ENCODE data around the gene HHAT.

Gene HHAT

GRCh38 chr1:210440081-210440480 is 111.4 kb downstream of the HHAT start:
- DNase-seq (ENCODE audit: low spot score) = no peak

- DNase-seq (ENCODE audit: low spot score) = no peak
These were observed 112.3 kb downstream of the HHAT start for GRCh38 chr1:210441028-210441427.

GRCh38 chr1:210445485-210445884 is 116.8 kb downstream of the HHAT start:
- DNase-seq (ENCODE audit: low spot score) = no peak

- no peak for DNase-seq (ENCODE audit: low spot score)
These were observed 117.2 kb downstream of the HHAT start for GRCh38 chr1:210445931-210446330.

- no peak for DNase-seq (ENCODE audit: low spot score)
These were observed 117.8 kb downstream of the HHAT start for GRCh38 chr1:210446479-210446878.

- DNase-seq (ENCODE audit: low spot score) = no peak
These were observed 118.9 kb downstream of the HHAT start for GRCh38 chr1:210447456-210448057.

GRCh38 chr1:210448297-210448892 is 119.7 kb downstream of the HHAT start:
- DNase-seq (ENCODE audit: low spot score) = peak; percentile 63

- DNase-seq (ENCODE audit: low spot score) = no peak
These were observed 127.3 kb downstream of the HHAT start for GRCh38 chr1:210455840-210456603.

- no peak for DNase-seq (ENCODE audit: low spot score)
These were observed 128.1 kb downstream of the HHAT start for GRCh38 chr1:210456731-210457255.

- no peak for DNase-seq (ENCODE audit: low spot score)
These were observed 128.9 kb downstream of the HHAT start for GRCh38 chr1:210457568-210457967.

GRCh38 chr1:210464519-210465039 is 135.9 kb downstream of the HHAT start:
- no peak for DNase-seq (ENCODE audit: low spot score)

- DNase-seq (ENCODE audit: low spot score) = no peak
These were observed 136.4 kb downstream of the HHAT start for GRCh38 chr1:210465150-210465549.

- DNase-seq (ENCODE audit: low spot score) = peak; percentile 7
These were observed 138.8 kb downstream of the HHAT start for GRCh38 chr1:210467440-210468043.

GRCh38 chr1:210469441-210469840 is 140.7 kb downstream of the HHAT start:
- DNase-seq (ENCODE audit: low spot score) = no peak

- no peak for DNase-seq (ENCODE audit: low spot score)
These were observed 146.6 kb downstream of the HHAT start for GRCh38 chr1:210475321-210475720.

GRCh38 chr1:210475806-210476205 is 147.1 kb downstream of the HHAT start:
- DNase-seq (ENCODE audit: low spot score) = no peak

GRCh38 chr1:210476730-210477129 is 148.0 kb downstream of the HHAT start:
- DNase-seq (ENCODE audit: low spot score) = no peak

- no peak for DNase-seq (ENCODE audit: low spot score)
These were observed 148.7 kb downstream of the HHAT start for GRCh38 chr1:210477328-210477924.

- no peak for DNase-seq (ENCODE audit: low spot score)
These were observed 150.1 kb downstream of the HHAT start for GRCh38 chr1:210478820-210479219.

- DNase-seq (ENCODE audit: low spot score) = no peak
These were observed 153.8 kb downstream of the HHAT start for GRCh38 chr1:210482491-210482890.

GRCh38 chr1:210482945-210483617 is 154.4 kb downstream of the HHAT start:
- no peak for DNase-seq (ENCODE audit: low spot score)
